GM19240 (cell line): ENCODE measurements around the gene NAE1.
"Not testable (repeated sequence)": the region's sequence is repeated elsewhere in the genome, so short reads cannot be mapped to it uniquely, and the experiment has no call there.

Source experiments
- DNase-seq: peaks from one replicate; pipeline ENCODE4 v3.0.0; 2011; ENCODE audit warnings: low spot score; ENCODE audit not compliant: insufficient read length

NAE1 gene

GRCh38 chr16:66802159-66802558 is 28.6 kb downstream of the NAE1 start:
- DNase-seq: no peak

GRCh38 chr16:66801320-66802105 is 29.3 kb downstream of the NAE1 start, which contains the start of gene TERB1:
Gene TERB1 (minus strand): TSS chr16:66801584. CDS start chr16:66796798, 4,786 bp downstream.
- DNase-seq: no peak

DNA sequence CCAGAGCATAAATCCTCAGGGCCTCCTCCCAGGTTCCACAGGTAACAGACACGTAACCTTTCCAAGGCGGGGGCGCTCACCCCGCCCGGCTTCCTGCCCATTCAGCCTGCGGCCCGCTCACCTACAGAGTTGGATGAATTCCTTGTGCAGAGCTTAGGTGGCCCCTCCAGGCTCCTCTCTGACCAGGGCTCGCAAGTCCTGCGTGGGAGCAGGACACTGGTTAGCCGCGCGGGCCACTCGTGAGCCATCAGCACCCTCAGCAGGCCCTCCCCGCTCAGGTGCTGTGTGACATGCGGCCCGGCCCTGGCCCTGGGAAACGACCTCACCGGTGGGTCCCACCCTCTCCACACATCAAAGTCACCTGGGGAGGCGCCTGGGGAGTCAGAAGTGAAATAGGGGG is 29.9 kb downstream of the NAE1 start:
- DNase-seq: no peak

- DNase-seq: no peak
Observed at GRCh38 chr16:66798161-66798560, 32.6 kb downstream of the NAE1 start.

GRCh38 chr16:66793984-66794383 is 36.8 kb downstream of the NAE1 start:
- DNase-seq: not testable (repeated sequence)

DNA sequence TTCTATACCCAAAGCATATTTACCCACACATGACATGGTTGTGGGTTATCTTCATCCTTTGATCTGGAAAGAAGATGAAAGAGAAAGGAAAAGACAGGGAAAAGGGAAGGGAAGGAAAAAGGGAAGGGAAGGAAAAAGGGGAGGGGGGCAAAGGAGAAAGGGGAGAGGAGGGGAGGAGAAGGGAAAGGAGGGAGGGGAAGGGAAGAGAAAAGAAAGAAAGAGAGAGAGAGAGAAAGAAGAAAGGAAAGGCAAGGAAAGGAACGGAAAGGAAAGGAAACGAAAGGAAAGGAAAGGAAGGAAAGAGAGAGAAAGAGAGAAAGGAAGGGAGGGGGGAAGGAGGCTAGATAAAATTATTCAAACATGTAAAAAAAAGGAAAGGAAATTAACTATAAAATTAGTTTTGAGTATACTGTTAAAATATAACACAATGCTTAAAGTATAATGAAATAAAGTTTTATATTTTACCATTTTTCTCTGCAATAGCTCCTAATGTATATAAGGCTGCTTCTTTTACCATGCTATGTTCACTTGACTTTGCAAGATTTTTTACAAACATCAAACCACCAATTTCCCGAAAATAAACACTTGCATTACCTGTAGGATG is 40.5 kb downstream of the NAE1 start:
- DNase-seq: no peak

- no peak for DNase-seq
Observed at GRCh38 chr16:66787427-66787826, 43.3 kb downstream of the NAE1 start.

DNA sequence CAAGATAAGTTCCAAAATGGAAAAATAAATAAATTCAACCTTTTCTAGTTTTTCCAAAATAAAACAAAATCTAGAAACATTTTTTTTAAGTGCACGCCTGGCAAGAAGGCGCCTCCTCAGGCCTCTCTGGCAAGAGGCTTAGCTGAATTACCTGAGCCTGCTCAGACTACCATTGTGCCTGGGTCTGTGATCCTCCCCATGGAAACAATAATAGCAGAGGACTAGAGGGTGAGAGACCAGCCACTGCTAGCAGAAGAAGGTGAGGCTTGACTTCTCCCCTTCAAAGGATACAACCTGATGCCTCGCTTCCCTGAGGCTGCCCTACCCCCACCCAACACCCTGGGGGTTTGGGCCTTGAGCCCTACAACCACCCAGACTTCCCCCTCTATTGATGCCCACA is 44.2 kb downstream of the NAE1 start:
- DNase-seq: no peak

GRCh38 chr16:66776457-66776856 is 54.3 kb downstream of the NAE1 start:
- no peak for DNase-seq

DNA sequence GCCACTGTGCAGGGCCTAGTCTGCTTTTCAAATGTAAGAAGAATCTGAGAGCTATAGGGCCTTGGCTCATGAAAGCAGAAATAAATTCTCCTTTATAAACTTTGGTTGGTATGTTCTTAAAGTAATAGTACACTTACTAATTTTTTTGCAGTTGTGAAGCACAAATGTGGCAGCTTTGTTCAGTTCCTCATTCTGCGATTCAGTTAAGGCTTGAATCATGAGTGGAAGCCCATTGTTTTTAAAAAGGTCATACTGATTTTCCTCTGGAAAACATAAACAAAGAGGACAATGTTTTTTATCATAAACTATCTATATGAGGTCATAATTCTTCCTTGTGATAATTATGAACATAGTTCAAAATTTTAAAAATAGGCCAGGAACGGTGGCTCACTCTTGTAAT is 55.8 kb downstream of the NAE1 start:
- DNase-seq: no peak

- no peak for DNase-seq
Observed at GRCh38 chr16:66758086-66758485, 72.7 kb downstream of the NAE1 start.

DNA sequence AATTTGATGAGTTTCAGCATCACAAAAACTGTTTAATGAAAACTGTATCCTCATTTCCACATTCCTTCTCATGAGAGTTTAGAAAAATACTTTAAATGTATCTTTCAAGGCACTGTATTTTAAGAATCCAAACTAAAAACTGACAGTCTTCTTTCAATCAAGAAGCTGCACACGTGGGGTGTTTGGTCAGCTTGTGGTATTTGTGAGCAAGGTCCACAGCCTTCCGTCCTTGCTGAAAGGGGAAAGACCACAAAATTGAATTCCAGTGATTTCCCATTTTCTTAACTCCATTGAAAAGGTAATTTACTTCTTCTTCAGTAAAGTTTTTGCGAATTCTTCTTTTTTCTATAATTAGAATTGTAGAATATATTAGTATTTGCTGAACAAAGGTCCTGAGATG is 76.0 kb downstream of the NAE1 start:
- no peak for DNase-seq

- no peak for DNase-seq
Observed at GRCh38 chr16:66754211-66754610, 76.6 kb downstream of the NAE1 start.

GRCh38 chr16:66752958-66753357 is 77.8 kb downstream of the NAE1 start:
- no peak for DNase-seq
